ENCODE results near the gene DHX15. TPM values are rescaled to one million over a fixed set of nuclear protein-coding genes. Genes with fewer than 3 reads are reported as not detected.

Gene DHX15
- total RNA-seq, 1 donor from 2014 or later, result 181 TPM

Other genes with a start within 250 kb of the DHX15 start
- gene SOD3, start 211.0 kb upstream of the DHX15 start, total RNA-seq, result 0.13 TPM in 1 of 2 replicates, not detected in the other